Cardiac septum (tissue), 1 donor: ENCODE results near the gene SUZ12. TPM values are rescaled to one million over a fixed set of nuclear protein-coding genes. Genes with fewer than 3 reads are reported as not detected.
"Not testable (repeated sequence)": the region's sequence is repeated elsewhere in the genome, so short reads cannot be mapped to it uniquely, and the experiment has no call there.

Source experiments
- DNase-seq: peaks from one replicate; pipeline ENCODE4 v3.0.0-alpha.2; 2020; ENCODE audit warnings: low spot score
- intact Hi-C: fragments of 100-400 bp; cut with DNase I; formaldehyde crosslinking; loops from one replicate; pipeline ENCODE4 v1.14.0; 2022
- long read RNA-seq: library from polyadenylated mRNA; unstranded; transcript quantifications from one replicate; pipeline ENCODE4 v2.0.0, GENCODE V29; 2021
- total RNA-seq: library from RNA; stranded (reverse); fragmentation: NEBNext Ultra II Directional; extraction: Animal tissue kit (Norgen Biotek cat#: 25700); gene quantifications from one replicate; pipeline ENCODE4 v1.2.1, GENCODE V29; 2021
- donor health status: DM: no; HTN: no; CAD: no.

Gene SUZ12
- 14.7 TPM for total RNA-seq
- long read RNA-seq, full-length matches to known transcripts = 16 of 27 reads
- long read RNA-seq, partial matches to known transcripts = 7 of 27 reads
- long read RNA-seq, other reads (novel, unspliced or antisense) = 4 of 27 reads

- peak; percentile 93 for DNase-seq
- intact Hi-C loops = not testable (repeated sequence)
These were observed at the start of gene SUZ12 for GRCh38 chr17:31936615-31937609. SUZ12 (plus strand) TSS chr17:31937007; CDS start chr17:31937247, 240 bp downstream.

- DNase-seq = no peak
- intact Hi-C loops = no loop called here
These were observed 48.7 kb upstream of the SUZ12 start for GRCh38 chr17:31888124-31888523.

GRCh38 chr17:31900877-31901276 is 35.9 kb upstream of the SUZ12 start:
- no peak for DNase-seq
- intact Hi-C loops = loop anchor here (5.0 to 10.0 kb wide), 2 partner anchors 44 to 466 kb away; partner anchors contain the start of gene COPRS

GRCh38 chr17:31902693-31903092 is 34.1 kb upstream of the SUZ12 start:
- no peak for DNase-seq
- intact Hi-C loops = loop anchor here (5.0 to 10.0 kb wide), 2 partner anchors 45 to 468 kb away; partner anchors contain the start of gene COPRS

- DNase-seq = no peak
- intact Hi-C loops = loop anchor here (5.0 to 10.0 kb wide), 2 partner anchors 46 to 469 kb away; partner anchors contain the start of gene COPRS
These were observed 33.4 kb upstream of the SUZ12 start for GRCh38 chr17:31903401-31903800.

GRCh38 chr17:31907342-31907962 is 29.4 kb upstream of the SUZ12 start:
- DNase-seq = no peak
- intact Hi-C loops = loop anchor here (10.0 kb wide), 1 partner anchor 473 kb away; no protein-coding TSS in a partner anchor

- intact Hi-C loops = loop anchor here (10.0 kb wide), 1 partner anchor 474 kb away; no protein-coding TSS in a partner anchor
- DNase-seq = no peak
These were observed 28.4 kb upstream of the SUZ12 start for GRCh38 chr17:31908386-31908785.

- DNase-seq, intact Hi-C loops: not testable (repeated sequence)
These were observed 24.1 kb upstream of the SUZ12 start for GRCh38 chr17:31912705-31913104.

GRCh38 chr17:31915456-31916100 is 21.2 kb upstream of the SUZ12 start:
- intact Hi-C loops = no loop called here
- DNase-seq = no peak

GRCh38 chr17:31916491-31917064 is 20.2 kb upstream of the SUZ12 start:
- intact Hi-C loops = no loop called here
- no peak for DNase-seq

GRCh38 chr17:31917065-31917529 is 19.7 kb upstream of the SUZ12 start:
- intact Hi-C loops = no loop called here
- no peak for DNase-seq

GRCh38 chr17:31917721-31918120 is 19.1 kb upstream of the SUZ12 start:
- DNase-seq, intact Hi-C loops: not testable (repeated sequence)

GRCh38 chr17:31918701-31919128 is 18.1 kb upstream of the SUZ12 start:
- no peak for DNase-seq
- intact Hi-C loops = no loop called here

GRCh38 chr17:31919802-31920525 is 16.8 kb upstream of the SUZ12 start:
- DNase-seq = no peak
- intact Hi-C loops = no loop called here

GRCh38 chr17:31926100-31926729 is 10.6 kb upstream of the SUZ12 start:
- intact Hi-C loops = no loop called here
- no peak for DNase-seq

- intact Hi-C loops = no loop called here
- DNase-seq = no peak
These were observed 5.1 kb upstream of the SUZ12 start for GRCh38 chr17:31931756-31932155.

- intact Hi-C loops = no loop called here
- no peak for DNase-seq
These were observed 1.3 kb upstream of the SUZ12 start for GRCh38 chr17:31935512-31935911.
